OCI-LY7 (cell line): ENCODE measurements around the gene DEAF1.

Experiments
- CTCF ChIP-seq: fragments of 200-600 bp; sonication (generic); conservative IDR thresholded peaks from 2 replicates; pipeline ENCODE4 v1.5.1; 2014; ENCODE audit warnings: mild to moderate bottlenecking, antibody characterized with exemption, low read length, moderate library complexity, mixed read lengths
- EZH2phosphoT487 ChIP-seq: fragments of 200-600 bp; sonication (generic); IDR thresholded peaks from 2 replicates; pipeline ENCODE4 v1.6.1; 2018; ENCODE audit warnings: low read depth, borderline replicate concordance, mild to moderate bottlenecking, mixed run types, antibody characterized with exemption, low read length, moderate library complexity, mixed read lengths

GRCh38 chr11:625636-626268 lies 69.3 kb downstream of the DEAF1 start:
- TF ChIP-seq CTCF (no peak), EZH2phosphoT487 (no peak)
